GM23338 (cell line): ENCODE results near the gene EVC2. TPM values are rescaled to one million over a fixed set of nuclear protein-coding genes. Genes with fewer than 3 reads are reported as not detected.

Experiments
- ATAC-seq: fragments of 200-7000 bp; cut with Tn5 transposase; 3 replicates; pipeline ENCODE4 v1.9.1; 2020
- DNase-seq: peaks from one replicate; pipeline ENCODE4 v3.0.0-alpha.2; 2015; ENCODE audit warnings: low spot score
- H2AFZ ChIP-seq: fragments of 200-600 bp; sonication (generic); 2 replicates; pipeline ENCODE4 v1.8.0; 2016; ENCODE audit warnings: antibody characterized with exemption, mild to moderate bottlenecking, moderate library complexity
- H3F3A ChIP-seq: fragments of 200-600 bp; sonication (generic); replicated peaks from 2 replicates; pipeline ENCODE4 v1.8.0; 2017; ENCODE audit warnings: antibody characterized with exemption, mixed run types, low read depth
- H3K27ac ChIP-seq: fragments of 200-600 bp; sonication (generic); 2 replicates; pipeline ENCODE4 v1.6.1; 2016; ENCODE audit warnings: low read depth
- H3K27me3 ChIP-seq: fragments of 200-600 bp; sonication (generic); 2 replicates; pipeline ENCODE4 v1.8.0; 2016; ENCODE audit warnings: mild to moderate bottlenecking, mixed run types, moderate library complexity; ENCODE audit not compliant: insufficient read depth
- H3K36me3 ChIP-seq: fragments of 200-600 bp; sonication (generic); 2 replicates; pipeline ENCODE4 v1.8.0; 2016; ENCODE audit warnings: mild to moderate bottlenecking; ENCODE audit not compliant: insufficient read depth
- H3K4me1 ChIP-seq: fragments of 200-600 bp; sonication (generic); 2 replicates; pipeline ENCODE4 v1.8.0; 2016; ENCODE audit warnings: mild to moderate bottlenecking, moderate library complexity; ENCODE audit not compliant: insufficient read depth
- H3K4me2 ChIP-seq: fragments of 200-600 bp; sonication (generic); 2 replicates; pipeline ENCODE4 v1.7.1; 2017; ENCODE audit warnings: mixed run types
- H3K4me3 ChIP-seq: fragments of 200-600 bp; sonication (generic); 2 replicates; pipeline ENCODE4 v1.6.1; 2016; ENCODE audit warnings: mixed run types
- H3K79me2 ChIP-seq: fragments of 200-600 bp; sonication (generic); replicated peaks from 2 replicates; pipeline ENCODE4 v1.8.0; 2017; ENCODE audit warnings: mild to moderate bottlenecking; ENCODE audit not compliant: insufficient read depth
- H3K9me2 ChIP-seq: fragments of 200-600 bp; sonication (generic); 2 replicates; pipeline ENCODE4 v1.8.0; 2017; ENCODE audit not compliant: insufficient read depth
- H4K20me1 ChIP-seq: fragments of 200-600 bp; sonication (generic); replicated peaks from 2 replicates; pipeline ENCODE4 v1.8.0; 2017; ENCODE audit warnings: mild to moderate bottlenecking; ENCODE audit not compliant: insufficient read depth
- H3K27ac Mint-ChIP-seq: 2 replicates; pipeline ENCODE4 v1.8.0; 2020; ENCODE audit warnings: inconsistent platforms, mild to moderate bottlenecking, moderate library complexity, mixed read lengths
- H3K27me3 Mint-ChIP-seq: 3 replicates; pipeline ENCODE4 v1.8.0; 2022; ENCODE audit warnings: low read depth, mild to moderate bottlenecking, moderate library complexity, mixed read lengths, inconsistent platforms; ENCODE audit not compliant: insufficient read depth, poor library complexity
- H3K36me3 Mint-ChIP-seq: 3 replicates; pipeline ENCODE4 v1.8.0; 2021; ENCODE audit warnings: low read depth, mild to moderate bottlenecking, inconsistent platforms, moderate library complexity, mixed read lengths
- H3K4me1 Mint-ChIP-seq: 3 replicates; pipeline ENCODE4 v1.8.0; 2020; ENCODE audit warnings: mild to moderate bottlenecking, inconsistent platforms, mixed read lengths
- H3K4me3 Mint-ChIP-seq: 3 replicates; pipeline ENCODE4 v1.8.0; 2021; ENCODE audit warnings: moderate library complexity, mild to moderate bottlenecking, inconsistent platforms, mixed read lengths
- H3K9me3 Mint-ChIP-seq: 3 replicates; pipeline ENCODE4 v1.8.0; 2020; ENCODE audit warnings: moderate library complexity, mild to moderate bottlenecking, inconsistent platforms, mixed read lengths
- EZH2 ChIP-seq: fragments of 200-600 bp; sonication (generic); IDR thresholded peaks from one replicate; pipeline ENCODE4 v1.8.0; 2017; ENCODE audit warnings: antibody characterized with exemption, mild to moderate bottlenecking, low read depth; ENCODE audit not compliant: unreplicated experiment
- JUNB ChIP-seq: IDR thresholded peaks from one replicate; pipeline ENCODE4 v1.6.1; 2016; ENCODE audit warnings: antibody characterized with exemption; ENCODE audit not compliant: unreplicated experiment
- polyA plus RNA-seq: library from polyadenylated mRNA; unstranded; fragments of >200 nt; fragmentation: Nextera tagmentation; extraction: Ambion mirVana; gene quantifications from 2 replicates; pipeline ENCODE4 v1.2.1, GENCODE V29; 2016
- total RNA-seq: library from RNA; depleted of rRNA; stranded (reverse); fragments of >200 nt; shearing (Covaris generic); gene quantifications from 2 replicates; pipeline ENCODE4 v1.2.3, GENCODE V29; 2014
- TF ChIP-seq, protein P1 (sequence below): IDR thresholded peaks from one replicate; pipeline ENCODE4 v1.6.1; 2018; ENCODE audit warnings: antibody characterized with exemption; ENCODE audit not compliant: unreplicated experiment
- TF ChIP-seq, protein P2 (sequence below): fragments of 250-450 bp; sonication (Bioruptor Pico); IDR thresholded peaks from 2 replicates; pipeline ENCODE4 v1.5.0; 2020; ENCODE audit warnings: mild to moderate bottlenecking, moderate library complexity

The EVC2 gene
- total and polyA plus RNA-seq, 2 experiments from 2014 or later = 3.4 to 11.5 TPM

DNA sequence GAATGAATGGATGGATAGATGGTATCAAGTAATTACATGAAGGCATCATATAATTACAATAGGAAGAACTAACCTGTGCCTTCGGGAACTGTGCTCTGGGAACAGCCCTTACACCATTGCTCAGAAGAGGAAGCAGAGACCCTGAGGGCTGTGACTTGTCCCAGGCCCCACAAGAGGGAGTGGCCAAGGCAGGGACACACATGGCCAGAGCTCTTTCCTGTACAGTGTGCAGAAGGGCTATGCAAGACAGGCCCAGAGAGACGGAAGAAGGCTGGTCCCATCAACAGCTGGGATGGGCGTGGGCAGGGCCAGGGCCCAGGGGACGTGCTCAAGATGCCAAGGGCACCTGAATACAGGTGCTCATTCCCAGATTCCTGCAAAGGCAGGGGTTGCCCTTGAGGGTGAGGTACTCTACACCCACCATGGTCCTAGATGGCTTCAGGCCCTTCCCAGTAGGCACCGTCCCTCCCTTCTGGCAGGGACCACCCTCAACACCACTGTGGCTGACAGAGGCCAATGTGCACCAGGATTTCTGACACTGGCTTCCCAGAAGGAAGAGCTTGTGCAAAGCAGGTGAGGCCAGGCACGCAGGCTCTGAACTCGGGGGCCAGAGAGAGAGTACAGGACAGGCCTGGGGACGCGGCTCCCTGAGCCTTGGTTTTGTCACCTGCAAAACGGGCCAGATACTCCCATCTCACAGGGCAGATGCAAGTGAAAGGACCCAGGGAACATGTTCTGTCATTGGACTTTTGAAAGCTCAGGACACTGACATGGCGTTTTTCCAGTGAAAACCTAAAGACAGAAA, 1.7 kb downstream of the EVC2 start:
- Histone ChIP-seq H2AFZ (no peak overlapping the region), H3F3A (no peaks in the 10 kb centered on the region), H3K27me3 (peaks cover 14% of the 10 kb centered on the region), H3K4me2 (no peak overlapping the region), H3K79me2 (0 out of 2 replicates have a peak, but pooled peaks cover 5% of the 10 kb centered on the region), H3K4me1 (peaks cover 8% of the 10 kb centered on the region; the same call in 1 of the 2 replicates), H4K20me1 (no peaks in the 10 kb centered on the region; the same call in 1 of the 2 replicates), H3K36me3 (no peaks in the 10 kb centered on the region; the same call in 1 of the 2 replicates), H3K9me2 (no peaks in the 10 kb centered on the region), H3K27ac (no peak overlapping the region), H3K4me3 (no peak overlapping the region)
- Mint-ChIP-seq H3K36me3 (peaks cover 24% of the 10 kb centered on the region), H3K4me3 (peak overlapping the region; percentile 69), H3K4me1 (peaks cover 17% of the 10 kb centered on the region), H3K27me3 (peaks cover 26% of the 10 kb centered on the region), H3K27ac (no peak overlapping the region), H3K9me3 (peaks cover 22% of the 10 kb centered on the region)
- no peak for TF ChIP-seq JUNB
- TF ChIP-seq EZH2 = no peak
- TF ChIP-seq, protein P1, sequence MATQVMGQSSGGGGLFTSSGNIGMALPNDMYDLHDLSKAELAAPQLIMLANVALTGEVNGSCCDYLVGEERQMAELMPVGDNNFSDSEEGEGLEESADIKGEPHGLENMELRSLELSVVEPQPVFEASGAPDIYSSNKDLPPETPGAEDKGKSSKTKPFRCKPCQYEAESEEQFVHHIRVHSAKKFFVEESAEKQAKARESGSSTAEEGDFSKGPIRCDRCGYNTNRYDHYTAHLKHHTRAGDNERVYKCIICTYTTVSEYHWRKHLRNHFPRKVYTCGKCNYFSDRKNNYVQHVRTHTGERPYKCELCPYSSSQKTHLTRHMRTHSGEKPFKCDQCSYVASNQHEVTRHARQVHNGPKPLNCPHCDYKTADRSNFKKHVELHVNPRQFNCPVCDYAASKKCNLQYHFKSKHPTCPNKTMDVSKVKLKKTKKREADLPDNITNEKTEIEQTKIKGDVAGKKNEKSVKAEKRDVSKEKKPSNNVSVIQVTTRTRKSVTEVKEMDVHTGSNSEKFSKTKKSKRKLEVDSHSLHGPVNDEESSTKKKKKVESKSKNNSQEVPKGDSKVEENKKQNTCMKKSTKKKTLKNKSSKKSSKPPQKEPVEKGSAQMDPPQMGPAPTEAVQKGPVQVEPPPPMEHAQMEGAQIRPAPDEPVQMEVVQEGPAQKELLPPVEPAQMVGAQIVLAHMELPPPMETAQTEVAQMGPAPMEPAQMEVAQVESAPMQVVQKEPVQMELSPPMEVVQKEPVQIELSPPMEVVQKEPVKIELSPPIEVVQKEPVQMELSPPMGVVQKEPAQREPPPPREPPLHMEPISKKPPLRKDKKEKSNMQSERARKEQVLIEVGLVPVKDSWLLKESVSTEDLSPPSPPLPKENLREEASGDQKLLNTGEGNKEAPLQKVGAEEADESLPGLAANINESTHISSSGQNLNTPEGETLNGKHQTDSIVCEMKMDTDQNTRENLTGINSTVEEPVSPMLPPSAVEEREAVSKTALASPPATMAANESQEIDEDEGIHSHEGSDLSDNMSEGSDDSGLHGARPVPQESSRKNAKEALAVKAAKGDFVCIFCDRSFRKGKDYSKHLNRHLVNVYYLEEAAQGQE = no peak
- TF ChIP-seq, protein P2, sequence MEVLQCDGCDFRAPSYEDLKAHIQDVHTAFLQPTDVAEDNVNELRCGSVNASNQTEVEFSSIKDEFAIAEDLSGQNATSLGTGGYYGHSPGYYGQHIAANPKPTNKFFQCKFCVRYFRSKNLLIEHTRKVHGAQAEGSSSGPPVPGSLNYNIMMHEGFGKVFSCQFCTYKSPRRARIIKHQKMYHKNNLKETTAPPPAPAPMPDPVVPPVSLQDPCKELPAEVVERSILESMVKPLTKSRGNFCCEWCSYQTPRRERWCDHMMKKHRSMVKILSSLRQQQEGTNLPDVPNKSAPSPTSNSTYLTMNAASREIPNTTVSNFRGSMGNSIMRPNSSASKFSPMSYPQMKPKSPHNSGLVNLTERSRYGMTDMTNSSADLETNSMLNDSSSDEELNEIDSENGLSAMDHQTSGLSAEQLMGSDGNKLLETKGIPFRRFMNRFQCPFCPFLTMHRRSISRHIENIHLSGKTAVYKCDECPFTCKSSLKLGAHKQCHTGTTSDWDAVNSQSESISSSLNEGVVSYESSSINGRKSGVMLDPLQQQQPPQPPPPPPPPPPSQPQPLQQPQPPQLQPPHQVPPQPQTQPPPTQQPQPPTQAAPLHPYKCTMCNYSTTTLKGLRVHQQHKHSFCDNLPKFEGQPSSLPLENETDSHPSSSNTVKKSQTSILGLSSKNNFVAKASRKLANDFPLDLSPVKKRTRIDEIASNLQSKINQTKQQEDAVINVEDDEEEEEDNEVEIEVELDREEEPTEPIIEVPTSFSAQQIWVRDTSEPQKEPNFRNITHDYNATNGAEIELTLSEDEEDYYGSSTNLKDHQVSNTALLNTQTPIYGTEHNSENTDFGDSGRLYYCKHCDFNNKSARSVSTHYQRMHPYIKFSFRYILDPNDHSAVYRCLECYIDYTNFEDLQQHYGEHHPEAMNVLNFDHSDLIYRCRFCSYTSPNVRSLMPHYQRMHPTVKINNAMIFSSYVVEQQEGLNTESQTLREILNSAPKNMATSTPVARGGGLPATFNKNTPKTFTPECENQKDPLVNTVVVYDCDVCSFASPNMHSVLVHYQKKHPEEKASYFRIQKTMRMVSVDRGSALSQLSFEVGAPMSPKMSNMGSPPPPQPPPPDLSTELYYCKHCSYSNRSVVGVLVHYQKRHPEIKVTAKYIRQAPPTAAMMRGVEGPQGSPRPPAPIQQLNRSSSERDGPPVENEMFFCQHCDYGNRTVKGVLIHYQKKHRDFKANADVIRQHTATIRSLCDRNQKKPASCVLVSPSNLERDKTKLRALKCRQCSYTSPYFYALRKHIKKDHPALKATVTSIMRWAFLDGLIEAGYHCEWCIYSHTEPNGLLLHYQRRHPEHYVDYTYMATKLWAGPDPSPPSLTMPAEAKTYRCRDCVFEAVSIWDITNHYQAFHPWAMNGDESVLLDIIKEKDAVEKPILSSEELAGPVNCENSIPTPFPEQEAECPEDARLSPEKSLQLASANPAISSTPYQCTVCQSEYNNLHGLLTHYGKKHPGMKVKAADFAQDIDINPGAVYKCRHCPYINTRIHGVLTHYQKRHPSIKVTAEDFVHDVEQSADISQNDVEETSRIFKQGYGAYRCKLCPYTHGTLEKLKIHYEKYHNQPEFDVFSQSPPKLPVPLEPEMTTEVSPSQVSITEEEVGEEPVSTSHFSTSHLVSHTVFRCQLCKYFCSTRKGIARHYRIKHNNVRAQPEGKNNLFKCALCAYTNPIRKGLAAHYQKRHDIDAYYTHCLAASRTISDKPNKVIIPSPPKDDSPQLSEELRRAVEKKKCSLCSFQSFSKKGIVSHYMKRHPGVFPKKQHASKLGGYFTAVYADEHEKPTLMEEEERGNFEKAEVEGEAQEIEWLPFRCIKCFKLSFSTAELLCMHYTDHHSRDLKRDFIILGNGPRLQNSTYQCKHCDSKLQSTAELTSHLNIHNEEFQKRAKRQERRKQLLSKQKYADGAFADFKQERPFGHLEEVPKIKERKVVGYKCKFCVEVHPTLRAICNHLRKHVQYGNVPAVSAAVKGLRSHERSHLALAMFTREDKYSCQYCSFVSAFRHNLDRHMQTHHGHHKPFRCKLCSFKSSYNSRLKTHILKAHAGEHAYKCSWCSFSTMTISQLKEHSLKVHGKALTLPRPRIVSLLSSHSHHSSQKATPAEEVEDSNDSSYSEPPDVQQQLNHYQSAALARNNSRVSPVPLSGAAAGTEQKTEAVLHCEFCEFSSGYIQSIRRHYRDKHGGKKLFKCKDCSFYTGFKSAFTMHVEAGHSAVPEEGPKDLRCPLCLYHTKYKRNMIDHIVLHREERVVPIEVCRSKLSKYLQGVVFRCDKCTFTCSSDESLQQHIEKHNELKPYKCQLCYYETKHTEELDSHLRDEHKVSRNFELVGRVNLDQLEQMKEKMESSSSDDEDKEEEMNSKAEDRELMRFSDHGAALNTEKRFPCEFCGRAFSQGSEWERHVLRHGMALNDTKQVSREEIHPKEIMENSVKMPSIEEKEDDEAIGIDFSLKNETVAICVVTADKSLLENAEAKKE (CRISPR knock-in tag) = no peak
- DNase-seq = no peak
- ATAC-seq = no peak
